Body of pancreas (tissue), 4 donors: Measurements from ENCODE around the gene PRPS2.

Experiments used
- CTCF ChIP-seq, 7 experiments: fragments of 450-650 bp in 4 of 7; fragments of 200-600 bp in 3 of 7; sonication (generic) in 3 of 7; IDR thresholded peaks; one replicate each; pipeline ENCODE4 v1.5.1; 2016 to 2019; ENCODE audit warnings: antibody characterized with exemption in 7 of 7
- POLR2A ChIP-seq, 3 donors: fragments of 450-650 bp; IDR thresholded peaks; one replicate each; pipeline ENCODE4 v1.6.1; 2016; ENCODE audit warnings: antibody characterized with exemption in 3 of 3, mild to moderate bottlenecking in 2 of 3

GRCh38 chrX:12798601-12799000 lies 7.4 kb downstream of the PRPS2 start:
- no peak for TF ChIP-seq POLR2A (IDR thresholded peaks at IDR 0.05)
- TF ChIP-seq CTCF (IDR thresholded peaks at IDR 0.05) = no peak
